Measurements from ENCODE around the gene SLC46A2.

DNA sequence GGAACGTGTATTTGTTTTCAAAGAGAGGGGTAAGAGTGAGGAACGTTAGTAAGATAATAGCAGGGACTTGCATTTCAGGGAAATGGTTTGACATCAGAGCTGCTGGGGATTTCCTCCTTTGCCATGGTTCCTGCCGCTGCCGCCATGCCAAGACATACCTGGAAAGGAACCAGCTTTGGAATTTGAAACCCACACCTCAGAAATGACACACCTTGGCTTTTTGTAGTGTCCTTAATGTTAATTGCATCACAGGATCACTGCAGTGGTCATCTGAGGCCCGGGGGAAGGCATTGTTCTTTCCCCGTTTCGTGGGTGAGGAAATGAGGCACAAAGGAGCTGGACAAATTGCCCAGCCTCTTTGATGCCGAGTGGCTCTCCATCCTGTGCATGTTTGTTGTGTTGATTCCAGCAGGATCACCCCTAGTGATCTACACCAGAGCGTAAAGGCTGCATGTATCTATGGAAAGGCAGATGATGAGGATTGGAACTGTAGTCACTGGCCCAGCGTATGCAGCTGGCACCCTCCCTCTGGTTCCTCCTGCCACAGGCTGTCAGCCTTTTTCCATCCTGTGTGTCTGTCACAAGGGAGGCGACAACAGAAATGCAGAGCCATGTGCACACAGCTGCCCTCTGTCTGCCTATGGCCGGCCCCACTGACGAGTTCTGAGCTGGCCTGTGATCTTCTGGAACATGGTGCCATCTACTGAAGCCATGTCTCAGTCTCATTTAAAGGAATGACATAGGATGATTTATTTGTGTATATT is 37.8 kb downstream of the SLC46A2 start:
- TF ChIP-seq, protein P1, sequence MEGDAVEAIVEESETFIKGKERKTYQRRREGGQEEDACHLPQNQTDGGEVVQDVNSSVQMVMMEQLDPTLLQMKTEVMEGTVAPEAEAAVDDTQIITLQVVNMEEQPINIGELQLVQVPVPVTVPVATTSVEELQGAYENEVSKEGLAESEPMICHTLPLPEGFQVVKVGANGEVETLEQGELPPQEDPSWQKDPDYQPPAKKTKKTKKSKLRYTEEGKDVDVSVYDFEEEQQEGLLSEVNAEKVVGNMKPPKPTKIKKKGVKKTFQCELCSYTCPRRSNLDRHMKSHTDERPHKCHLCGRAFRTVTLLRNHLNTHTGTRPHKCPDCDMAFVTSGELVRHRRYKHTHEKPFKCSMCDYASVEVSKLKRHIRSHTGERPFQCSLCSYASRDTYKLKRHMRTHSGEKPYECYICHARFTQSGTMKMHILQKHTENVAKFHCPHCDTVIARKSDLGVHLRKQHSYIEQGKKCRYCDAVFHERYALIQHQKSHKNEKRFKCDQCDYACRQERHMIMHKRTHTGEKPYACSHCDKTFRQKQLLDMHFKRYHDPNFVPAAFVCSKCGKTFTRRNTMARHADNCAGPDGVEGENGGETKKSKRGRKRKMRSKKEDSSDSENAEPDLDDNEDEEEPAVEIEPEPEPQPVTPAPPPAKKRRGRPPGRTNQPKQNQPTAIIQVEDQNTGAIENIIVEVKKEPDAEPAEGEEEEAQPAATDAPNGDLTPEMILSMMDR (conservative IDR thresholded peaks at IDR 0.05; ENCODE audit: low read depth in 2 of 2) = no peak
- no peak for TF ChIP-seq POLR2AphosphoS5 (IDR thresholded peaks at IDR 0.05; ENCODE audit: low read depth)
- TF ChIP-seq CREB1 (CRISPR knock-in tag; IDR thresholded peaks at IDR 0.05; ENCODE audit: low read depth) = no peak
- TF ChIP-seq EZH2 (IDR thresholded peaks at IDR 0.05; ENCODE audit: low read depth, unreplicated experiment) = no peak
- TF ChIP-seq EZH2phosphoT487 (IDR thresholded peaks at IDR 0.05; ENCODE audit: unreplicated experiment) = no peak
- TF ChIP-seq, protein P2, sequence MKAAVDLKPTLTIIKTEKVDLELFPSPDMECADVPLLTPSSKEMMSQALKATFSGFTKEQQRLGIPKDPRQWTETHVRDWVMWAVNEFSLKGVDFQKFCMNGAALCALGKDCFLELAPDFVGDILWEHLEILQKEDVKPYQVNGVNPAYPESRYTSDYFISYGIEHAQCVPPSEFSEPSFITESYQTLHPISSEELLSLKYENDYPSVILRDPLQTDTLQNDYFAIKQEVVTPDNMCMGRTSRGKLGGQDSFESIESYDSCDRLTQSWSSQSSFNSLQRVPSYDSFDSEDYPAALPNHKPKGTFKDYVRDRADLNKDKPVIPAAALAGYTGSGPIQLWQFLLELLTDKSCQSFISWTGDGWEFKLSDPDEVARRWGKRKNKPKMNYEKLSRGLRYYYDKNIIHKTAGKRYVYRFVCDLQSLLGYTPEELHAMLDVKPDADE (IDR thresholded peaks at IDR 0.05) = no peak
- no peak for TF ChIP-seq NANOG (IDR thresholded peaks at IDR 0.05; ENCODE audit: borderline replicate concordance)
